SHP77 treated with DMSO at 0.1 percent for 48 hours (cell line): ENCODE measurements around the gene OR2C3.
"Not testable (repeated sequence)": the region's sequence is repeated elsewhere in the genome, so short reads cannot be mapped to it uniquely, and the experiment has no call there.

Experiments used
- DNase-seq: peaks from one replicate; lab custom pipeline; 2025; lab: John Stamatoyannopoulos, UW

Gene OR2C3

GRCh38 chr1:247536340-247536739 is at the start of gene OR2C3:
Gene OR2C3, minus strand, starts transcription at chr1:247536440. Its CDS starts 3,929 bp downstream, at chr1:247532511.
- DNase-seq: no peak

- DNase-seq: no peak
Measured at GRCh38 chr1:247578946-247579460, 42.8 kb upstream of the OR2C3 start.

GRCh38 chr1:247576514-247576913 is 40.3 kb upstream of the OR2C3 start:
- DNase-seq: no peak

- no peak for DNase-seq
Measured at GRCh38 chr1:247574664-247575063, 38.4 kb upstream of the OR2C3 start.

- no peak for DNase-seq
Measured at GRCh38 chr1:247574236-247574635, 38.0 kb upstream of the OR2C3 start.

GRCh38 chr1:247562198-247562597 is 26.0 kb upstream of the OR2C3 start:
- no peak for DNase-seq

- no peak for DNase-seq
Measured at GRCh38 chr1:247561711-247562110, 25.5 kb upstream of the OR2C3 start.

GRCh38 chr1:247557926-247558674 is 21.9 kb upstream of the OR2C3 start:
- DNase-seq: no peak

GRCh38 chr1:247552231-247552630 is 16.0 kb upstream of the OR2C3 start:
- DNase-seq: no peak

GRCh38 chr1:247551721-247552120 is 15.5 kb upstream of the OR2C3 start:
- DNase-seq: no peak

- no peak for DNase-seq
Measured at GRCh38 chr1:247548769-247549182, 12.5 kb upstream of the OR2C3 start, which contains the start of gene GCSAML. Gene GCSAML, plus strand, starts transcription at chr1:247549134. Its CDS starts 58 bp downstream, at chr1:247549192.

GRCh38 chr1:247548092-247548491 is 11.9 kb upstream of the OR2C3 start:
- DNase-seq: no peak

- no peak for DNase-seq
Measured at GRCh38 chr1:247542811-247543210, 6.6 kb upstream of the OR2C3 start.

GRCh38 chr1:247540581-247540980 is 4.3 kb upstream of the OR2C3 start:
- DNase-seq: no peak

GRCh38 chr1:247539215-247539614 is 3.0 kb upstream of the OR2C3 start:
- no peak for DNase-seq

- no peak for DNase-seq
Measured at GRCh38 chr1:247538561-247538960, 2.3 kb upstream of the OR2C3 start.

- DNase-seq: no peak
Measured at GRCh38 chr1:247535402-247535801, 838 bp downstream of the OR2C3 start.

GRCh38 chr1:247531937-247532336 is 4.3 kb downstream of the OR2C3 start:
- DNase-seq: no peak

GRCh38 chr1:247530785-247531184 is 5.5 kb downstream of the OR2C3 start:
- DNase-seq: no peak

- DNase-seq: no peak
Measured at GRCh38 chr1:247529771-247530355, 6.4 kb downstream of the OR2C3 start.

- DNase-seq: no peak
Measured at GRCh38 chr1:247528812-247529474, 7.3 kb downstream of the OR2C3 start.

- DNase-seq: not testable (repeated sequence)
Measured at GRCh38 chr1:247521886-247522285, 14.4 kb downstream of the OR2C3 start.

- no peak for DNase-seq
Measured at GRCh38 chr1:247518613-247518891, 17.7 kb downstream of the OR2C3 start.
